ENCODE measurements around the gene PHTF2. TPM values are rescaled to one million over a fixed set of nuclear protein-coding genes. Genes with fewer than 3 reads are reported as not detected.
A peak's percentile ranks its signal among the peaks of the same experiment; 100 is the strongest.

The PHTF2 gene
- total and polyA plus RNA-seq, 10 of the 15 experiments (the other 5 are each of a cell fraction or from before 2014, with no cell fraction given): 12.9 to 41.8 (median 27.0) TPM

DNA sequence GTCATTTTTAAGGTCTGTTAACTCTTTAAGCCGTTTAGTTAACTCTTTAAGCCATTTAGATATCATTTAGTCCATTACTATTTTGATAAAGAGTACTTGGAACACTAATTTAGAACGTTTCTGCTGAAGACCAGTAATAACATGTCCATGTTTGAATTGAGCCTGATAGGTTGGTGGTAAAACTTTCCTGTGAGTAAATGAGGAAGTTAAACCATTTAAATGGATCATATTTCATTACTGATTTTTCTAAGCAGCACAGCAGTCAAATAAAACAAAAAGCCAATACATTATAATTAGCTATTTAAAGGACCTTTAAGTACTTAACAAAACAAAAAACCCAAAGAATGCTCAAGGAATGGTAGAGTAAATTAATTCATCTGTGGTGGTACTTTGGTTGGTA, 29.4 kb downstream of the PHTF2 start:
- no peaks in the 10 kb centered on the region for H3K27me3 ChIP-seq (replicated peaks in 1 of 2; ENCODE audit: control insufficient read depth in 2 of 2, insufficient read depth in 2 of 2, low read length in 1 of 2)
- peak overlapping the region; percentile 44; the same call in 1 of the 2 replicates for H3K4me2 ChIP-seq (ENCODE audit: control insufficient read depth, insufficient read depth)
- H3K36me3 ChIP-seq (ENCODE audit: control insufficient read depth in 2 of 2, insufficient read depth in 2 of 2, low read length in 1 of 2): no peaks in the 10 kb centered on the region
- H4K20me1 ChIP-seq (ENCODE audit: control insufficient read depth, insufficient read depth): no peaks in the 10 kb centered on the region
- ChIA-PET POLR2A (no interaction called here), CTCF (interaction anchor here (1.6 kb wide), 1 partner anchor 15 kb away, joined by 5 read pairs; no protein-coding TSS in a partner anchor), RAD21 (ENCODE audit: unreplicated experiment) (no interaction called here), SMC1A (ENCODE audit: uncharacterized antibody, unreplicated experiment) (interaction anchor here (1.0 to 1.9 kb wide), 2 partner anchors 9 to 15 kb away, joined by 3 to 8 read pairs; no protein-coding TSS in a partner anchor)
- H3K79me2 ChIP-seq (ENCODE audit: control insufficient read depth, insufficient read depth, low read length): peaks cover 44% of the 10 kb centered on the region
- peaks cover 18% of the 10 kb centered on the region for H3K4me1 ChIP-seq (ENCODE audit: control insufficient read depth, insufficient read depth, low read length)
- H3K9me3 ChIP-seq (replicated peaks; ENCODE audit: control insufficient read depth, insufficient read depth, low read length): peaks cover 19% of the 10 kb centered on the region; the same call in 2 of the 3 replicates
- intact Hi-C loops (cut with micrococcal nuclease; ENCODE audit: unreplicated experiment): no loop called here
- no TSS peak for BruUV-seq (replicated peaks)
- DNase-seq (ENCODE audit: low read depth, low spot score) (no peak), ATAC-seq (peak; percentile 17; the same call in 1 of the 3 replicates), FAIRE-seq (no peak)
- H2AFZ ChIP-seq (ENCODE audit: control insufficient read depth, low read depth, low read length): no peak overlapping the region
- in situ Hi-C loops (cut with MboI): no loop called here
- WGBS (ENCODE audit: insufficient coverage, insufficient replicate concordance, low lambda C conversion rate, missing lambda C conversion rate): 11% methylated on average over 2 of the region's 2 CpGs
- 0 out of 2 replicates have a peak, but pooled peaks have one; percentile 19 for TF ChIP-seq NFYB (IDR thresholded peaks at IDR 0.05; ENCODE audit: insufficient read depth, low read depth, low read length)
- no peak for TF ChIP-seq IRF3 (IDR thresholded peaks at IDR 0.05)
- no peak for TF ChIP-seq EP300 (IDR thresholded peaks at IDR 0.05; ENCODE audit: borderline replicate concordance in 1 of 2, control insufficient read depth in 1 of 2, low read depth in 2 of 2, low read length in 2 of 2)
- H3K4me3 ChIP-seq: no peak overlapping the region
- no peak overlapping the region for H3K9ac ChIP-seq (ENCODE audit: control insufficient read depth, insufficient read depth, low read length)
- H3K27ac ChIP-seq (ENCODE audit: control insufficient read depth, insufficient read depth): no peak overlapping the region

GRCh38 chr7:77830649-77831355, 32.2 kb downstream of the PHTF2 start:
- Histone ChIP-seq H3K27me3 (replicated peaks in 1 of 2; ENCODE audit: control insufficient read depth in 2 of 2, insufficient read depth in 2 of 2, low read length in 1 of 2) (no peaks in the 10 kb centered on the region), H3K36me3 (ENCODE audit: control insufficient read depth in 2 of 2, insufficient read depth in 2 of 2, low read length in 1 of 2) (peaks cover 0 to 2% of the 10 kb centered on the region in 2 experiments; a peak in 1 of 4 replicates), H3K4me3 (no peak overlapping the region), H3K79me2 (ENCODE audit: control insufficient read depth, insufficient read depth, low read length) (peaks cover 32% of the 10 kb centered on the region), H3K4me2 (ENCODE audit: control insufficient read depth, insufficient read depth) (no peak overlapping the region), H3K4me1 (ENCODE audit: control insufficient read depth, insufficient read depth, low read length) (peaks cover 8% of the 10 kb centered on the region), H2AFZ (ENCODE audit: control insufficient read depth, low read depth, low read length) (no peak overlapping the region), H3K27ac (ENCODE audit: control insufficient read depth, insufficient read depth) (no peak overlapping the region), H4K20me1 (ENCODE audit: control insufficient read depth, insufficient read depth) (no peaks in the 10 kb centered on the region), H3K9me3 (replicated peaks; ENCODE audit: control insufficient read depth, insufficient read depth, low read length) (peaks cover 6% of the 10 kb centered on the region; the same call in 2 of the 3 replicates), H3K9ac (ENCODE audit: control insufficient read depth, insufficient read depth, low read length) (no peak overlapping the region)
- WGBS (ENCODE audit: insufficient coverage, insufficient replicate concordance, low lambda C conversion rate, missing lambda C conversion rate): 64% methylated on average over 8 of the region's 8 CpGs
- TF ChIP-seq ZNF274 (IDR thresholded peaks at IDR 0.05; ENCODE audit: insufficient read depth, insufficient read length) (no peak), SIX5 (IDR thresholded peaks at IDR 0.05; ENCODE audit: low read depth, low read length, severe bottlenecking) (peak; percentile 7)
- ChIA-PET RAD21 (ENCODE audit: unreplicated experiment) (no interaction called here), POLR2A (interaction anchor here (1.8 kb wide), 1 partner anchor 10 kb away, joined by 5 read pairs; no protein-coding TSS in a partner anchor), CTCF (interaction anchor here (0.5 to 0.6 kb wide), 2 partner anchors 172 to 679 kb away, joined by 3 to 4 read pairs; no protein-coding TSS in a partner anchor), SMC1A (ENCODE audit: uncharacterized antibody, unreplicated experiment) (interaction anchor here (1.4 to 2.0 kb wide), 2 partner anchors 10 to 17 kb away, joined by 4 to 8 read pairs; no protein-coding TSS in a partner anchor)
- in situ Hi-C loops (cut with MboI): no loop called here
- DNase-seq (ENCODE audit: low read depth, low spot score) (no peak), ATAC-seq (no peak), FAIRE-seq (no peak)
- intact Hi-C loops (cut with micrococcal nuclease; ENCODE audit: unreplicated experiment): no loop called here
- BruUV-seq (replicated peaks): no TSS peak
